SH-SY5Y (cell line): ENCODE measurements around the gene LRRC14B.

Experiments
- GATA2 ChIP-seq: IDR thresholded peaks from 2 replicates; pipeline ENCODE4 v1.6.1; 2011; ENCODE audit warnings: mild to moderate bottlenecking, low read depth, low read length
- GATA3 ChIP-seq: IDR thresholded peaks from 2 replicates; pipeline ENCODE4 v1.6.1; 2011; ENCODE audit warnings: low read depth, mild to moderate bottlenecking, low read length, moderate library complexity

The LRRC14B gene

DNA sequence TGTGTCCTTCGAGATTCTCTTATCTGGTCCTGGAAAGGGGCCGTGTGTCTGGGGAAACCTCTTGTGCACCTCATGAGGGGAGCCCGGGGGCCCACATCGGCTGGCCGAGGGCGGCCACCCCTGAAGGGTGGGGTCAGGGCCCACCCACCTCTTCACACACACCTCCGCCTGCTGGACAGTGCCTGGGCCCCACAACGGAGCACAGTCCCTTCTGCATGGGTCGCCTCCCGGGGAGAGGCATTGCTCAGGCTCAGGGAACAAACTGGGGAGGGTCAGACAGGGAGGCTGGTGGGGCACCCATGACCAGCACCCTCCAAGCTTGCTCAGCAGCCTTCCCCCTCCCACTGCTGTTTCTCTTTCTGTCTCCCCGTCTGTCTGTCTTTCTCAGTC lies 1.3 kb upstream of the LRRC14B start:
- no peak for TF ChIP-seq GATA3

DNA sequence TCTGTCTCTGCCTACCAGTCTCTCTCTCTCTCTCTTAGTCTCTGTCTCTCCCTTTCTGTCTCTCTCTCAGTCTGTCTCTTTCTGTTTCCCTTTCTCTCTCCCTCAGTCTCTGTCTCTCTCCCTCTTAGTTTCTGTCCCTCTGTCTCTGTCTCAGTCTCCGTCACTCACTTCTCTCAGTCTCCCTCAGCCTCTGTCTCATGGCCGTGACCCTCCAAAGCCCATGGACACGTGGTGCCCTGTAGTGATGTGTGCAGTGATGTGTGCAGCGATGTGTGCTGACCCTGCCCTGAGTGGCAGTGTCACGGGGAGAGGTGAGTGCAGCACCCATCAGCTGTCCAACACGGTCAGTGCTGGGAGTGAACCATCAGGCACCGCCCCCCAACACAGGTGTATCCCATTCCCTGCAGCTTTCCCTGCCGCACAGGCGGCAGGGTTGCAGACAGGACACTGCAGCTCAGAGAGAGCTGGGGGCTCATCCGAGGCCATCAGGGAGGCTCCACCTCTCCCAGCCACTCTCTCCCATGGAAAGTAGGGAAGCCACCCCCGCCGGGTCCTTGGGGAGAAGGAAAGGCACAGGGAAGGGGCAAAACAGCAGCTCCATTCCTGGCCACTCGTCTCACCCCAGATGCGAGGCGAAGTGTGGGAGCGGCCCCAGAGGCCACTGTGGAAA lies 794 bp upstream of the LRRC14B start:
- TF ChIP-seq GATA2 (no peak), GATA3 (no peak)

- TF ChIP-seq GATA3 (no peak), GATA2 (no peak)
Observed at GRCh38 chr5:191949-192690, 825 bp downstream of the LRRC14B start.

GRCh38 chr5:192691-192969 lies 1.3 kb downstream of the LRRC14B start:
- no peak for TF ChIP-seq GATA3
- no peak for TF ChIP-seq GATA2

DNA sequence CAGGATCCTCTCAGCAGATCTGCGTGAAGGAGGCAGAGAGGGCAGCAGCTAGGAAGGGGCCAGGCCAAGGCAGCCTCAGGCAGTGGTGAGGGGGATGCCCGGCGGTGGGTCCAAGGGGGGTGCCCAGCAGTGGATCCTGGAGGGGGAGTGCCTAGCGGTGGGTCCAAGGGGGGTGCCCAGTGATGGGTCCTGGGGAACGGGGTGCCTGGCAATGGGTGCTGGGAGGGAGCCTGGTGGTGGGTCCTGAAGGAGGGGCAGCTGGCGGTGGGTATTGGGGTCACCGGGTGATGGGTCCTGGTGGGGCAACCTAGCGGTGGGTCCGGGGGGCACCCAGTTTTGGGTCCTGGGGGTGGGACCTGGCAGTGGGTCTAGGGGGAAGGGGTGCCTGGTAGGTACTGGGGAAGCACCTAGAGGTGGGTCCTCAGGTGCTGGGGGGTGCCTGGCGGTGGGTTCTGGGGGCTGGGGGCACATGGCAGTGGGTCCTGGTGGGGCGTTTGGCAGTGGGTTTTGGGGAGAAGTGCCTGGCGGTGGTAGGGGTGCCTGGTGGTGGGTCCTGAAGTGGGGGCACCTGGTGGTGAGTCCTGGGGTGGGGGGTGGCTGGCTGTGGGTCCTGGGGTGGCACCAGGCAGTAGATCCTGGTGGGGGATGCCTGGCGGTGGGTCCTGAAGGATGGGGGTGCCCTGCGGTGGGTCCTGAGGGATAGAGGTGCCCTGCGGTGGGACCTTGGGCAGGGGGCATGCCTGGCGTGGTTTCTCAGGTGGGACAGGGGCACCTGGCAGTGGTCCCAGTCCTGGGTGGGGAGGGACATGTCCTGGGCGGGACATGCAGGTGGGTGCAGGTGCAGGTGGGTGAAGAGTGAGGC lies 1.9 kb downstream of the LRRC14B start:
- TF ChIP-seq GATA3 (no peak), GATA2 (no peak)

DNA sequence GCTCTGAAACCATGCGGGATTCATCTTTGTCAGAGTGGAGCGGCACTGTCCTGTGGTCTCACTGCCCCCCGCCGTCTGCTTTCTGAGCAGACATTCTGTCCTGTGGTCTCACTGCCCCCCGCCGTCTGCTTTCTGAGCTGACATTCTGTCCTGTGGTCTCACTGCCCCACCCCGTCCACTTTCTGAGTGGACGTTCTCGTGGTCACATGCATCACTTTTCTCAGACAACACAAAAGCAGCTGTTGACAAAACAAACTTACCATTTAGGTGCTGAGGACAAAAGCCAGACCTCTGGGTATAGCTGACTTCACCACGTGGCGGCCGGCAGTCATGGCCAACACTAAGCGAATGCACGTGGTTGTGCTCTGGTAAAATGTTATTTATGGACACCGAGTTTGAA lies 2.8 kb downstream of the LRRC14B start:
- TF ChIP-seq GATA2 (no peak), GATA3 (no peak)

GRCh38 chr5:194603-195209 lies 3.4 kb downstream of the LRRC14B start:
- TF ChIP-seq GATA3 (no peak), GATA2 (no peak)

DNA sequence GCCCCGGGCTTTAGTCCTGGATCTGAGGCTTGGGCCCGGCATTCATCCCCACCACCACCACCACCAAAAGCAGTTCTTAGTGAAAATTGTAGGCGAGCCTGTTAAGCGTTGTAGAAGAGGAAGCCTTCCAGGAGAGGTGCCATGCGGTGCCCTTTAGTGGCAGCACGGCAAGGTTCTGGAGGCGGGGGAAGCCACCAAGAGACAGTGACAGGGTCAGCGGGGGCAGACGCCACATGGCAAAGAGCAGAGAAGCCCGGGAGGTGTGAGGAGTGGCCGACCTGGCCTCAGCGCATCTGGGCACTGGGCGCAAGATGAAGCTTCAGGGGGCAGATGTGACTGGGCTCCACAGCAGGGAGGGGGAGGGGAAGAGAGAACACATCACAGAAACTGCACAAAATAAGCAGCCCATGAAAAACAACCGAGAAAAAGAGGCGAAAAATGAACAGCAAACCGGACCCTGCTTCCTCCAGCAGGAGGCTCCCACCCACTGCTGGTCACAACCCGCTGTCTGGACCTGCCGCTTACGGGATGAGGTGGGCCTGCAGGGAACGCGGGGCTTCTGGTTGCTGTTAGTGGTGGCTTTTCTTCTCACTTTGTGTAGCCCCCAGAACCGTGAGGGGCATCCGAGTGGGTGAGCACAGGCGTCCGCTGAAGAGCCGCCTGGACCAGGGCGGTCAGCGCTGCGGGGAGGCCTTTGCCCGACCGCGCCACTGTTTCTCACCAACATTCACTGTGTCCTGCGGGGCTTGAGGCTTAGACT lies 4.3 kb downstream of the LRRC14B start:
- TF ChIP-seq GATA2 (no peak), GATA3 (no peak)

- TF ChIP-seq GATA3: no peak
- TF ChIP-seq GATA2: no peak
Observed at GRCh38 chr5:196350-196749, 5.1 kb downstream of the LRRC14B start.

DNA sequence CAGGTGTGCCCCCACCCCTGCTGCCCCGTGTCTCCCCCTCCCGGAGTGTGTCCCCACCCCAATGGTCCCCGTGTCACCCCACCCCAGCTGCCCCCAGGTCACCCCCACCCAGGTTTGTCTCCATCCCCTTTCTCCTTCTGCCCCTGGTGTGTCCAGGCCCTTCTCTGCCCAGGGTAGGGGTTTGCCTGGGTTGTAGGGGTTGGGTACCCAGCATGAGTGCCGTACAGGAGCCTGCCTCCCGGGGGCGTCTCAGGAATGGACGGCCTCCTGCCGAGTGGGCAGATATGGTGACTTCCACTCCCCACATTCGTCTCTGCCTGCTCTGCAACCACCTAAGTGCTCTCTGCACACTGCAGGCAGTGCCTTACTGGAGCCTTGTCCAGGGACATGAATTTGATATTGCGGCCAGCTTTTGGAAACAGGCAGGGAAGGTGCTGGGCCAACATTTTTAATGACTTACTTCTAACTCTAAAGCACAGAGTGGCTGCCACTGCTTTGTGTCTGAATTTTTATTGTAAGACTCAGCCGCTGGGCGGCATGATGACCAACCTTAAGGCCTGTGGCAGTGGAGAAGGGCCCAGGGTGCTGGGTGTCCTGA lies 6.7 kb downstream of the LRRC14B start:
- no peak for TF ChIP-seq GATA3

DNA sequence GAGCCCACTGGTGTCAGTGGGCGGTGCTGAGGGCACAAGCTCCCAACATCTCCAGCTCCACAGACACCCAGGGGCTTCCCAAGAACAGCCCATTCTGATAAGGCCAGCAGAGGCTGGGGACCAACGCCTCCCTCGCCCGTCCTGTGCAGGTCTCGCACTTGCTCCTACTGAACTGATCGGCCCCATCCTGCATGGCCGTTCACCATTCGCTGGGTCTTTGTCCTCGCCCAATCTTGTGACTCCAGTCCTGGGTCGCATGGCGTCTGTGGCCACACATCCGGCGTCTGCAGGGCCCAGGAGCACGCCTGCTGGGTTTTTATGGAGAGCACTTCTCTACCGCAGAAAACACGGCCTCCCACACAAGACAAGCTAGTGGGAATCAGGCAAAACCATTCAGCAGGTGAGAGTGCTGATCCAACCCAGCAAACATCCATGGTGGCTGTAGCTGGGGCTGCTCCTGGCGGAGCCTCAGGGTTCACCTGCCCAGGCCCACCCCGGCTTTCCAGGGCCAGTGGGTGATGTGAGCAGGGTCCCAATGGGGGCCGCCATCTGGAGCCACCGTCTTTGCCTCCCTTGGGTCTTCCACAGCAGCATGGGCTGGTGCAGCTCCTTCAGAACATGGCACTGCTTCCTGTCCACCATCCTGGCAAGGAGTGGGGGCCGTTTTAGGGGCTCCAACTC lies 7.4 kb downstream of the LRRC14B start:
- TF ChIP-seq GATA2 (no peak), GATA3 (no peak)

- TF ChIP-seq GATA2: no peak
- TF ChIP-seq GATA3: no peak
Observed at GRCh38 chr5:199197-199949, 8.1 kb downstream of the LRRC14B start.
